SK-N-SH treated with all-trans-retinoic acid at 6 μM for 48 hours (cell line): ENCODE measurements around the gene MUC7.

Experiments
- PATZ1 ChIP-seq: fragments of 250-450 bp; sonication (Bioruptor Pico); IDR thresholded peaks from 2 replicates; pipeline ENCODE4 v1.8.0; 2020; ENCODE audit warnings: mild to moderate bottlenecking, moderate library complexity, borderline replicate concordance
- TCF4 ChIP-seq: fragments of 250-450 bp; sonication (Bioruptor Pico); IDR thresholded peaks from 2 replicates; pipeline ENCODE4 v1.8.0; 2021; ENCODE audit warnings: mild to moderate bottlenecking, moderate library complexity, borderline replicate concordance
- ZFP3 ChIP-seq: fragments of 250-450 bp; sonication (Bioruptor Pico); IDR thresholded peaks from 2 replicates; pipeline ENCODE4 v1.5.0; 2020; ENCODE audit warnings: mild to moderate bottlenecking, moderate library complexity
- ZFP30 ChIP-seq: fragments of 450-650 bp; formaldehyde crosslinking; IDR thresholded peaks from 2 replicates; pipeline ENCODE4 v1.5.0; 2022; ENCODE audit warnings: mild to moderate bottlenecking, moderate library complexity
- ZNF8 ChIP-seq: fragments of 450-650 bp; formaldehyde crosslinking; IDR thresholded peaks from 2 replicates; pipeline ENCODE4 v1.5.0; 2020; ENCODE audit warnings: mild to moderate bottlenecking, moderate library complexity

DNA sequence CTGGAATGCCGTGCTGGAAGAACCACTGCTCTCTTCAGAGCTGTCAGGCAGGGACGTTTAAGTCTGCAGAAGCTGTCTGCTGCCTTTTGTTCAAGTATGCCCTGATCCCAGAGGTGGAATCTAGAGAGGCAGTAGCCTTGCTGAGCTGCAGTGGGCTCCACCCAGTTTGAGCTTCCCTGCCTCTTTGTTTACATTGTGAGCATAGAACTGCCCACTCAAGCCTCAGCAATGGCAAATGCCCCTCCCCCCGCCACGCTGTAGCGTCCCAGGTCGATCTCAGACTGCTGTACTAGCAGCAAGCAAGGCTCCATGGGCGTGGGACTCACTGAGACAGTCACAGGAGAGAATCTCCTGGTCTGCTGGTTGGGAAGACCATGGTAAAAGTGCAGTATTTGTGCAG is 34.8 kb upstream of the MUC7 start:
- TF ChIP-seq ZFP30: no peak
- TF ChIP-seq TCF4: no peak
- no peak for TF ChIP-seq PATZ1 (CRISPR knock-in tag)
- no peak for TF ChIP-seq ZNF8 (CRISPR knock-in tag)
- no peak for TF ChIP-seq ZFP3 (CRISPR knock-in tag)
